GM21717 (cell line): ENCODE data around the gene PLVAP.

Experiments used
- ATAC-seq: cut with Tn5 transposase; IDR thresholded peaks from one replicate; pipeline ENCODE4 v1.9.1; 2021; ENCODE audit warnings: mild to moderate bottlenecking, moderate library complexity; ENCODE audit not compliant: unreplicated experiment

The PLVAP gene

GRCh38 chr19:17324357-17325114 lies 52.6 kb downstream of the PLVAP start:
- ATAC-seq = no peak

- no peak for ATAC-seq
These were observed 53.2 kb downstream of the PLVAP start for GRCh38 chr19:17323964-17324332.

- ATAC-seq = no peak
These were observed 53.7 kb downstream of the PLVAP start for GRCh38 chr19:17323300-17323963.

- ATAC-seq = no peak
These were observed 54.3 kb downstream of the PLVAP start for GRCh38 chr19:17322854-17323253.

GRCh38 chr19:17321655-17322489 lies 55.3 kb downstream of the PLVAP start:
- ATAC-seq = no peak

- ATAC-seq = no peak
These were observed 56.7 kb downstream of the PLVAP start for GRCh38 chr19:17320435-17320834.

- ATAC-seq = no peak
These were observed 57.5 kb downstream of the PLVAP start for GRCh38 chr19:17319473-17320238.

- no peak for ATAC-seq
These were observed 58.2 kb downstream of the PLVAP start for GRCh38 chr19:17318966-17319365.

- ATAC-seq = no peak
These were observed 63.0 kb downstream of the PLVAP start for GRCh38 chr19:17314007-17314593.

- ATAC-seq = no peak
These were observed 64.7 kb downstream of the PLVAP start for GRCh38 chr19:17312189-17313113.

- no peak for ATAC-seq
These were observed 65.5 kb downstream of the PLVAP start for GRCh38 chr19:17311455-17312188.

GRCh38 chr19:17309965-17310461 lies 67.1 kb downstream of the PLVAP start:
- no peak for ATAC-seq

- peak; percentile 50 for ATAC-seq
These were observed 67.8 kb downstream of the PLVAP start, which contains the start of gene DDA1 for GRCh38 chr19:17309198-17309964. TSS of gene DDA1 (plus strand) at chr19:17309563. CDS start at chr19:17309655, 92 bp downstream.

GRCh38 chr19:17307876-17308377 lies 69.2 kb downstream of the PLVAP start:
- ATAC-seq = no peak

- no peak for ATAC-seq
These were observed 70.8 kb downstream of the PLVAP start for GRCh38 chr19:17306285-17306714.

GRCh38 chr19:17305517-17306284 lies 71.4 kb downstream of the PLVAP start, which contains the start of gene MRPL34:
TSS of gene MRPL34 (plus strand) at chr19:17305872. CDS start at chr19:17305893, 21 bp downstream.
- ATAC-seq = peak; percentile 46

- ATAC-seq = no peak
These were observed 72.0 kb downstream of the PLVAP start for GRCh38 chr19:17305216-17305516.
